Upper lobe of left lung (tissue), 4 donors: Measurements from ENCODE around the gene TTF2.

Source experiments
- EP300 ChIP-seq, 4 donors: sonication (generic); formaldehyde crosslinking; IDR thresholded peaks; one replicate each; pipeline ENCODE4 v1.5.1; 2017; ENCODE audit warnings: antibody characterized with exemption in 4 of 4, control low read depth in 2 of 4
- POLR2A ChIP-seq, 4 donors: fragments of 450-650 bp; IDR thresholded peaks; one replicate each; pipeline ENCODE4 v1.5.1; 2016 to 2017; ENCODE audit warnings: antibody characterized with exemption in 4 of 4, mild to moderate bottlenecking in 2 of 4
- POLR2AphosphoS5 ChIP-seq, 2 donors: sonication (generic); formaldehyde crosslinking; IDR thresholded peaks; one replicate each; pipeline ENCODE4 v1.5.1; 2017; ENCODE audit warnings: antibody characterized with exemption in 2 of 2
- TF ChIP-seq, protein P1 (sequence below), 6 experiments: fragments of 450-650 bp in 4 of 6; fragments of 200-600 bp in 2 of 6; sonication (generic) in 2 of 6; IDR thresholded peaks; one replicate each; pipeline ENCODE4 v1.5.1; 2016 to 2019; ENCODE audit warnings: antibody characterized with exemption in 6 of 6

DNA sequence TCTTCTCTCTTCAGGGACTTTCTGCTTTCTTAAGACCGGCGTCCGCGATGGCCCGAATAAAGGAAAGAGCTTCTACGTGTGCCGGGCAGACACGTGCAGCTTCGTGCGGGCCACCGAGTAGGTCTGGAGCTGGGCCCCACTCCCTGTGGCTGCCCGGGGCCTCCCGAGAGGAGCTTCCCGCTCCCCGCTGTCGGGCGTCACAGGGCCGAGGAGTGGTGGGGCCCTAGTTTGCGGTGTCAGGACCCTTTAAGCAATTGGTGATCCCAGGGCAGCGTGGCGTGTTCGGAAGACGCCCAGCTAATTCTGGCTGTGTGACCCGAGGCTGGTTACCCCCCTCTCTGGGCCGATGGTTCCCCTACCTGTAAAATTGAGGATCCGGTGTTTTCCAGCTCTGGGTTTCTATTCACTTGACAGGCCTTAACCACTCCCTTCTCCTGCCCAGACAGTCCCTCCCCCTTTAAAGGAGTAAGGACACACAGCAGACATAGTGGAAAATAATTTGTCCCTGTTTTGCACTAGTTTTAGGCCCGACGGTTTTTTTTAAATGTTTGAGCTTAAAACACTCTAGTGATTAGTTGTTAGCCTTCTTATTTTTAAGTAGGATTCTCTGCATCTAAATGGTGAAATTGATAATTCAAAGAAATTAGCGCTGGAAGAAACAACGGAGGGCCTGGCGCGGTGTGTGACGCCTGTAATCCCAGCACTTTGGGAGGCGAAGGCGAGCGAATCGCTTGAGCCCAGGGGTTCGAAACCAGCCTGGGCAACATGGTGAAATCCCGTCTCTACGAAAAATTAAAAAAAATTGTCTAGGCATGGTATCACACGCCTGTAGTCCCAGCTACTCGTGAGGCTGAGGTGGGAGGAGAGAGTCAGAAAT, 553 bp downstream of the TTF2 start:
- TF ChIP-seq, protein P1, sequence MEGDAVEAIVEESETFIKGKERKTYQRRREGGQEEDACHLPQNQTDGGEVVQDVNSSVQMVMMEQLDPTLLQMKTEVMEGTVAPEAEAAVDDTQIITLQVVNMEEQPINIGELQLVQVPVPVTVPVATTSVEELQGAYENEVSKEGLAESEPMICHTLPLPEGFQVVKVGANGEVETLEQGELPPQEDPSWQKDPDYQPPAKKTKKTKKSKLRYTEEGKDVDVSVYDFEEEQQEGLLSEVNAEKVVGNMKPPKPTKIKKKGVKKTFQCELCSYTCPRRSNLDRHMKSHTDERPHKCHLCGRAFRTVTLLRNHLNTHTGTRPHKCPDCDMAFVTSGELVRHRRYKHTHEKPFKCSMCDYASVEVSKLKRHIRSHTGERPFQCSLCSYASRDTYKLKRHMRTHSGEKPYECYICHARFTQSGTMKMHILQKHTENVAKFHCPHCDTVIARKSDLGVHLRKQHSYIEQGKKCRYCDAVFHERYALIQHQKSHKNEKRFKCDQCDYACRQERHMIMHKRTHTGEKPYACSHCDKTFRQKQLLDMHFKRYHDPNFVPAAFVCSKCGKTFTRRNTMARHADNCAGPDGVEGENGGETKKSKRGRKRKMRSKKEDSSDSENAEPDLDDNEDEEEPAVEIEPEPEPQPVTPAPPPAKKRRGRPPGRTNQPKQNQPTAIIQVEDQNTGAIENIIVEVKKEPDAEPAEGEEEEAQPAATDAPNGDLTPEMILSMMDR (IDR thresholded peaks at IDR 0.05), result no peak
- TF ChIP-seq POLR2A (IDR thresholded peaks at IDR 0.05) (peak in 1 of 4 donors; percentile 27), EP300 (IDR thresholded peaks at IDR 0.05) (no peak), POLR2AphosphoS5 (IDR thresholded peaks at IDR 0.05) (no peak)
